Measurements from ENCODE around the gene TBPL1. TPM values are rescaled to one million over a fixed set of nuclear protein-coding genes. Genes with fewer than 3 reads are reported as not detected.

The TBPL1 gene
- total RNA-seq, 4 donors from 2014 or later, result 10.1 to 18.6 (median 12.3) TPM

- no peak for ATAC-seq (ENCODE audit: low FRiP score)
- DNase-seq (ENCODE audit: low spot score), result no peak
- TF ChIP-seq CTCF (IDR thresholded peaks at IDR 0.05), result no peak
Observed at GRCh38 chr6:134016558-134016814, 63.5 kb downstream of the TBPL1 start.

GRCh38 chr6:134020071-134020470 is 67.0 kb downstream of the TBPL1 start:
- no peak for DNase-seq (ENCODE audit: low spot score)
- no peak for TF ChIP-seq CTCF (IDR thresholded peaks at IDR 0.05)
- ATAC-seq (ENCODE audit: low FRiP score), result no peak

- no peak for TF ChIP-seq CTCF (IDR thresholded peaks at IDR 0.05)
- no peak for DNase-seq (ENCODE audit: low spot score)
- peak; percentile 68 for ATAC-seq (ENCODE audit: low FRiP score)
Observed at GRCh38 chr6:134020543-134020942, 67.5 kb downstream of the TBPL1 start.

- no peak for TF ChIP-seq CTCF (IDR thresholded peaks at IDR 0.05)
- DNase-seq (ENCODE audit: low spot score) (no peak), ATAC-seq (ENCODE audit: low FRiP score) (no peak)
Observed at GRCh38 chr6:134020968-134021367, 67.9 kb downstream of the TBPL1 start.

GRCh38 chr6:134021396-134022122 is 68.5 kb downstream of the TBPL1 start:
- ATAC-seq (ENCODE audit: low FRiP score), result no peak
- no peak for DNase-seq (ENCODE audit: low spot score)
- TF ChIP-seq CTCF (IDR thresholded peaks at IDR 0.05), result no peak

GRCh38 chr6:134022650-134023049 is 69.6 kb downstream of the TBPL1 start:
- no peak for TF ChIP-seq CTCF (IDR thresholded peaks at IDR 0.05)
- ATAC-seq (ENCODE audit: low FRiP score), result no peak
- DNase-seq (ENCODE audit: low spot score), result no peak

- DNase-seq (ENCODE audit: low spot score) (no peak), ATAC-seq (ENCODE audit: low FRiP score) (no peak)
- no peak for TF ChIP-seq CTCF (IDR thresholded peaks at IDR 0.05)
Observed at GRCh38 chr6:134026597-134026996, 73.6 kb downstream of the TBPL1 start.
